ENCODE data around the gene GPANK1.
A peak's percentile ranks its signal among the peaks of the same experiment; 100 is the strongest.

The GPANK1 gene

DNA sequence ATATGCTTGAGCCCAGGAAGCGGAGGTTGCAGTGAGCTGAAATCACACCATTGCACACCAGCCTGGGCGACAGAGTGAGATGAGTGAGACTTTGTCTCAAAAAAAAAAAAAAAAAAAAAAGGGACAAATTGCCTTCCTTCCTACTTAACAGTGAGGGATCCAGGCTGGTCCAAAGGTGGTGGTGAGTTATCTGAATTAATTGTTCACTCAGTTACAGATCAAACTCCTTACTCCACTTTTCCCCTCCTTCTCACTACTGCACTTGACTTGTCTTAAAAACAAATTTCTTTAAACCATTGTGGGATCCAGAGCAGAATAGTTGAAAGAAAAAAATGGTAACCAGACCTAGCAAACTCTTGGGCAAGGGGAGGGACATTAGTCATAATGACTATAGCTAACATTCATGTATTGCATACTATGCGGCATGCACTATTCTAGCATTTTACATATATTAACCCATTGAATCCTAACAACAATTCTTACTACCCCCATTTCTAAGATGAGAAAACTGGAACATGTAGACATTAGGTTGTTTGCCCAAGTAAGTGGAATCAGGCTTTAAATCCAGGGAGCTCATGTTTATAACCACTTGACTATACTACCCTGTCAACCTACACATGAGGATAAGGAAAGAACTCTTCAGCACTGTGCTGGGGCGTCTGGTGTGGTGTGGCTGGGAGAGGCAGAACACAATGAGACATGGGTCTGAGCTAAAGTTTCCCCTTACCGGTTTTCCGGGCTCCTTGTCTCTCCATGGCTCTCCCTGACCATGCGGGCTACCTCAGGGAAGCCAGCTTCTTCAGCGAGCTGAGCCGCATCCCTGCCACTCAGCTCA lies 1.5 kb downstream of the GPANK1 start:
- DNase-seq: no peak
- Histone ChIP-seq H3K36me3 (ENCODE audit: control insufficient read depth, insufficient read depth, low read length) (peaks cover 24% of the 10 kb centered on the region), H3K27me3 (replicated peaks; ENCODE audit: control insufficient read depth, insufficient read depth, low read length, poor library complexity, severe bottlenecking) (no peaks in the 10 kb centered on the region), H3K9me3 (ENCODE audit: control insufficient read depth, low read length) (no peaks in the 10 kb centered on the region), H3K4me1 (ENCODE audit: control insufficient read depth, insufficient read depth, low read length, poor library complexity, severe bottlenecking) (peaks cover 59% of the 10 kb centered on the region), H3K27ac (ENCODE audit: insufficient read depth, low read length, poor library complexity, severe bottlenecking) (peak overlapping the region; percentile 97), H3K4me3 (ENCODE audit: insufficient read depth, low read depth, low read length, poor library complexity, severe bottlenecking) (peak overlapping the region; percentile 92)

DNA sequence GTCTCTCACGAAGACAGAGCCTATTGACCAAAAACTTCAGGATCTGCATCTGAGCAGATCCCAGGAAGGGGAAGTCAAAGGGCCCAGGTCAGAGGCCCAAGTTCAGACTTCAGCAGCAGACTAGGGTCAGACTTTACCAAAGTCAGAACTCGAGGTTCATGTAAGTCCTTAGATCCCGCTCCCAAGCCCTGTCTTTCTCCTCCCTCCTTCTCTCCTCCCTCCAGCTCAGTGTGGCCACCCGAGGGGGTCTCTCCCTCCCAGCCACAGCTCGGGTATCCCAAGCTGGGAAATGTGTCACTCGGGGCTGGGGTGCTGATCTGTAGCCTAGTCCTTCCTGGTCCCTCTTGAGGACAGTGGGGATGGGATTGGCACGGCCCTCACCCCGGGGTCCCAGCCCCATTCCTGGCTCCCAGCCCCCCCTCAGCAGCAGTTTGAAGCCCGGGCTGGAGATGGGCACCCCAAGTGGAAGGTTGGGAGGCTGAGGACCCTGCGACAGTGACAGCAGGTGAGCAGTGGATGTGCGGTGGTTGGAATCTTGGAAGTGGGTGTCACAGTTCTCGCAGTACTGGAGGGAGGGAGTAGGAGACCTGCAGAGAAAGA lies 2.6 kb downstream of the GPANK1 start:
- Histone ChIP-seq H3K27ac (ENCODE audit: insufficient read depth, low read length, poor library complexity, severe bottlenecking) (peak overlapping the region; percentile 12), H3K36me3 (ENCODE audit: control insufficient read depth, insufficient read depth, low read length) (peaks cover 13% of the 10 kb centered on the region), H3K4me1 (ENCODE audit: control insufficient read depth, insufficient read depth, low read length, poor library complexity, severe bottlenecking) (peaks cover 59% of the 10 kb centered on the region), H3K9me3 (ENCODE audit: control insufficient read depth, low read length) (no peaks in the 10 kb centered on the region), H3K4me3 (ENCODE audit: insufficient read depth, low read depth, low read length, poor library complexity, severe bottlenecking) (no peak overlapping the region), H3K27me3 (replicated peaks; ENCODE audit: control insufficient read depth, insufficient read depth, low read length, poor library complexity, severe bottlenecking) (no peaks in the 10 kb centered on the region)
- DNase-seq: no peak

DNA sequence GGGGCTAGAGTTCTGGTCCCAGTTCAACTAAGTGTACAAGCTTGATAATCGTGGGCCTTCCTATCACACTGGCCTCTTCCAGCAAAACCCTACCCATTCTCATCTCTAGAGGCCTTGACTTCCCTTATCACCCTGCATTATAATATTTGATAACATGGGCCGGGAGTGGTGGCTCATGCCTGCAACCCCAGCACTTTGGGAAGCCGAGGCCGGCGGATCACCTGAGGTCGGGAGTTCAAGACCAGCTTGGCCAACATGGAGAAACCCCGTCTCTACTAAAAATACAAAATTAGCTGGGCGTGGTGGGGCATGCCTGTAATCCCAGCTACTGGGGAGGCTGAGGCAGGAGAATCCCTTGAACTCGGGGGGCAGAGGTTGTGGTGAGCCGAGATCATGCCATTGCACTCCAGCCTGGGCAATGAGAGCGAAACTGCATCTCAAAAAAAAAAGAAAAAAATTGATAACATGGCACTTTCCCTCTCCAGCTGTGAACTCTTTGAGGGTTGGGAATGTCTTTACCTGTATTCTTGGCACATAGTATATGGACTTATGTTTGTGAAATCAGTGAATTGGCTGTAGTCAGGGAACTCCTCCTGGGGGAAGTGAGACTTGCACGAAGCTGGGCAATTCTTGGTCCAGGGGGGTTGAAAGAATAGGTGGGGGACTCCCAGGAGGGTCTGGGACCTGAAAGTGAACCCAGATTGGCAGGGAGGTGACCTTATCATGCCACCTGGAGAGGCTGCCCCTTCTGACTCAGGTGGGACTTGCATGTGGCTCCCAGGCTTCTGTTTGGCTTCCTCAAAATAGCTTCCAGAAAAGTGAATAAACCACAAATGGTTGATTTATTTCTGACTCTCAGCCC lies 3.3 kb downstream of the GPANK1 start:
- Histone ChIP-seq H3K4me3 (ENCODE audit: insufficient read depth, low read depth, low read length, poor library complexity, severe bottlenecking) (peak overlapping the region; percentile 82), H3K27me3 (replicated peaks; ENCODE audit: control insufficient read depth, insufficient read depth, low read length, poor library complexity, severe bottlenecking) (no peaks in the 10 kb centered on the region), H3K27ac (ENCODE audit: insufficient read depth, low read length, poor library complexity, severe bottlenecking) (peak overlapping the region; percentile 80), H3K9me3 (ENCODE audit: control insufficient read depth, low read length) (no peaks in the 10 kb centered on the region), H3K36me3 (ENCODE audit: control insufficient read depth, insufficient read depth, low read length) (peaks cover 9% of the 10 kb centered on the region), H3K4me1 (ENCODE audit: control insufficient read depth, insufficient read depth, low read length, poor library complexity, severe bottlenecking) (peaks cover 54% of the 10 kb centered on the region)
- DNase-seq: no peak

DNA sequence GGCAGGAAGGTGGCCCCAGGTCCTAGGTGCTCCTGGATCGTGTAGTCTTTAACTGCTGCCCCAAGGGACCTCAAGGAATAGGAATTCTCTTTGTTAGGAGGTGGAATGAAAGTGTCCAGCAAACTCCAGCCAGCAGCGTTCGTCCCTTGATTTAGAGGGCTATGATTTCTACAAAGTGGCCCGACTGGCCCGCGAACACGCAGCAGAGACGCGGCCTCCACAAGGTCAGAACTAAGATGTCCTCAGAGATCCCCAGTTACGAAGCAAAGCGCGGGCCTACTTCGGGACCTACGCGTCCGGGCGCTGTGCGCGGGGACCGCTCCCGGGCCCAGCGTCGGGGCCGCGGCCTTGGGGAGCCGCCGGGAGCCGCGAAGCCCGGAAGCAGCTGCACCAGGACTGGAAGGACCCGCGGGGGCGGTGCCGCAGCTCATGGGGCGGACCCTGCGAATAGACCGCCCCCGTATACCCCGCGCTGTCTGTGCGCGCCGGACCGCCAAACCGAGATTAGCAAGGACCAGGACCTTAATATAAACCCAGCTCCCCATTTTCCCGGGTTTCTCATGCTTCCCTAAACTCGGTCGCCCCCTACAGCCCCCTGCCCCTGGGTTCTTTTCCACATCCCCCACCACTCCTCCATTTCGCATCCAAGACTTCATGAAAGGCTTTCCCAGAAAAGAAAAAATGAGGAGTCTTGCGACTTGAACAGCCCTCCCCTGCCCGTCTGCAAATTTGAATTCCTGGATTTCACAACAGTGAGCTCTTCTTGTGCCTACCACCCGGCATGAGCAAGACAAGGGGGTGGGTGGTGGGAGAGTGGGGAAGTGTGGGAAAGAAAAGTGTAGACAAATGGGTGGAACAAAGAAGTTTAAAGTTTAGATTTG lies 4.2 kb downstream of the GPANK1 start, which contains the start of gene C6orf47:
C6orf47 (minus strand) TSS at position 398 of the 881 bp plus-strand sequence. CDS start 831 bp downstream, outside the sequence.
- peak within 1 kb of the TSS; percentile 80 for H3K27ac ChIP-seq (ENCODE audit: insufficient read depth, low read length, poor library complexity, severe bottlenecking)
- H3K9me3 ChIP-seq (ENCODE audit: control insufficient read depth, low read length): no peaks in the 10 kb centered on the region
- DNase-seq: peak; percentile 48 to 72 (median 64)
- H3K4me1 ChIP-seq (ENCODE audit: control insufficient read depth, insufficient read depth, low read length, poor library complexity, severe bottlenecking): peaks cover 51% of the 10 kb centered on the region
- no peaks in the 10 kb centered on the region for H3K27me3 ChIP-seq (replicated peaks; ENCODE audit: control insufficient read depth, insufficient read depth, low read length, poor library complexity, severe bottlenecking)
- peak within 1 kb of the TSS; percentile 82 for H3K4me3 ChIP-seq (ENCODE audit: insufficient read depth, low read depth, low read length, poor library complexity, severe bottlenecking)
- peaks cover 9% of the 10 kb centered on the region for H3K36me3 ChIP-seq (ENCODE audit: control insufficient read depth, insufficient read depth, low read length)

DNA sequence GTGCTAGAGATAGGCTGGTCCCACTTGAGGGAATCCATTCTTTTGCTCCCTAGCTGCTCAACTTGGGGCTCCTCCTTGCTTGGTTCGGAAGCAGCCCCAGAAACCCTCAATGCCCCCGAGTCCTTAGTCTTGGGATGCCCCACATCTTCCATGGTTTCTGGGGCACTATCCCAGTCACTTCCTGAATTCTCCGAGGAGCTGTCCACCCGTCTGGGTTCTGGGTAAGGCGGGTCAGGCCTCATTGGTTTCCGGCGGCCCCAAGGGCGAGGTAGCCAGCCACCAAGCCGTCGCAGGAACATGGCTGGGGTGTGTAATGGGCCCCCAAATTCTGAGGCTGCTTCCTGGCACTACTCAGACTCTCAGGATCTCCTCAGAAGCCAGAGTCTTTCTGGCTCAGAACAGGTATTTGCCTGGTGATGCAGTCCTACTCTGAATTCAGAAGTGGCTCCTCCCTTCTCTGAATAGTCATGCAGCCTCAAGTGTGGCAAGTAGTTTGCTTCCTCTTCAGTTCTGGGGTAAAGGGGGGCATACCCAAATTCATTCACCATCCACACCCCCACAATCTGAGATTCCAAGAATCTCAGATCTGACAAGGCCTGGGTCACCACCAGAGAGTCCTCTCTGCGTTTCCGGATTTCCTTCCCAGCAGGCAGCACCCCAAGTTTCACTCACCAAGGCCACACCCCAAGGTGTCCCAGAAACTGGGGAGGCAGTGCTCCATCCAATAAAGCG lies 5.0 kb downstream of the GPANK1 start:
- no peaks in the 10 kb centered on the region for H3K27me3 ChIP-seq (replicated peaks; ENCODE audit: control insufficient read depth, insufficient read depth, low read length, poor library complexity, severe bottlenecking)
- DNase-seq: peak in 1 of 3 donors; percentile 18
- H3K9me3 ChIP-seq (ENCODE audit: control insufficient read depth, low read length): no peaks in the 10 kb centered on the region
- H3K36me3 ChIP-seq (ENCODE audit: control insufficient read depth, insufficient read depth, low read length): peaks cover 9% of the 10 kb centered on the region
- peak overlapping the region; percentile 80 for H3K27ac ChIP-seq (ENCODE audit: insufficient read depth, low read length, poor library complexity, severe bottlenecking)
- H3K4me1 ChIP-seq (ENCODE audit: control insufficient read depth, insufficient read depth, low read length, poor library complexity, severe bottlenecking): peaks cover 50% of the 10 kb centered on the region
- H3K4me3 ChIP-seq (ENCODE audit: insufficient read depth, low read depth, low read length, poor library complexity, severe bottlenecking): peak overlapping the region; percentile 82

DNA sequence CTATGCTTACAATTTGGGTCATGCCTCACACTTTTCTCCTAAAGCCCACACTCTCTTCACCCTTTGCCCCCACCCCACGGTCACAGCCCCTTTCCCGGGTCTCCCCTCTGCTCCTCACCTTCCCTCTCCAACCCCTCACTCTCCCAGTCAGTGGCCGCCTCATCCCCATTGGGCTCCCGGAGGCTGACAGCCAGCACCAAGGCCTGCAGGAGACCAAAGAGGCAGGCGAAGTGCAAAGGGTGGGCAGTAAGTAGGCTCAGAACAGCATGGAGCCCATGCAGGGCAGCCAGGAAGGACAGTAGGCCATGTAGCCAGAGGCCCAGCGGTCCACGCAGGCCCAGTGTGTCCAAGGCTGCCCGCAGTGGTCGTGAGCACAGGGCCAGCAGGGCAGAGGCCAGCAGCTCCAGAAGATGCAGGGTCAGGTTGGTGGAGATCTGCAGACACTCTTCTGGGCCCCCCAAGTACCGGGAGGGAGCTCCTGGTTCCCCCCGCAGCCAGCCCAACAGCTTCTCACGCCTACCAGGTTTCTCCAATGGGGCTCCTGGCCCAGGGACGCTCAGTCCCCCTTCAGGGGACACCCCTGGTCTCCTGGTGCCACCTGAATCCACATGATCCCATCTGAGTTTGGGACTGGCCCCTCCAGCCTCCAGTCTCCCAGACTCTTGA lies 5.7 kb downstream of the GPANK1 start:
- Histone ChIP-seq H3K27me3 (replicated peaks; ENCODE audit: control insufficient read depth, insufficient read depth, low read length, poor library complexity, severe bottlenecking) (no peaks in the 10 kb centered on the region), H3K27ac (ENCODE audit: insufficient read depth, low read length, poor library complexity, severe bottlenecking) (peak overlapping the region; percentile 80), H3K9me3 (ENCODE audit: control insufficient read depth, low read length) (no peaks in the 10 kb centered on the region), H3K4me3 (ENCODE audit: insufficient read depth, low read depth, low read length, poor library complexity, severe bottlenecking) (peak overlapping the region; percentile 82), H3K4me1 (ENCODE audit: control insufficient read depth, insufficient read depth, low read length, poor library complexity, severe bottlenecking) (peaks cover 43% of the 10 kb centered on the region), H3K36me3 (ENCODE audit: control insufficient read depth, insufficient read depth, low read length) (peaks cover 9% of the 10 kb centered on the region)
- no peak for DNase-seq

DNA sequence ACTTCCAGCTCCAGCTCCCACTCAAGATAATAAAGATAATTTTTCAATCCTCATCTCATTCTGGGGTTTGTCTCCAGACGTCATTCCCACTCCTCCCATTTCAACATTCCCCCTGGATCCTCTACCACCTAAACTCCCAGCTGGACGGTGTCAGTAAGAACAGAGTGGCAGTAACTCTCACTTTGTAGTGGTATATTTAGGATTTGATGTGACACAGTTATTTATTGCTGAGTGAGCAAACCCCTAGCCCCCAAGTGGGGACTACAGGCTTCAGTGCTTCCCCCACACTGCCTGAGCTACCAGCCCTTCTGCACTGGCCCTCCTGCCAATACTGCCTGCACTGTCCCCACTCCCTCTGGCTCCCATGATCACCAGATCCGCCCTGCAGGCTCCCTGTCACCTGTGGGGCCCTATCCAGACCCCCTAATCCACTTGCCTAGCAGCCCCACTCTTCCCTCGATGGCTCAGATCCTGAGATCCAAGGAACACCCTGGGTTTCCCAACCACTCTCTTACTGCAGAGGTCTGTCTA lies 6.6 kb downstream of the GPANK1 start:
- H3K27me3 ChIP-seq (replicated peaks; ENCODE audit: control insufficient read depth, insufficient read depth, low read length, poor library complexity, severe bottlenecking): no peaks in the 10 kb centered on the region
- no peak overlapping the region for H3K27ac ChIP-seq (ENCODE audit: insufficient read depth, low read length, poor library complexity, severe bottlenecking)
- no peak overlapping the region for H3K4me3 ChIP-seq (ENCODE audit: insufficient read depth, low read depth, low read length, poor library complexity, severe bottlenecking)
- DNase-seq: no peak
- peaks cover 38% of the 10 kb centered on the region for H3K4me1 ChIP-seq (ENCODE audit: control insufficient read depth, insufficient read depth, low read length, poor library complexity, severe bottlenecking)
- peaks cover 9% of the 10 kb centered on the region for H3K36me3 ChIP-seq (ENCODE audit: control insufficient read depth, insufficient read depth, low read length)
- H3K9me3 ChIP-seq (ENCODE audit: control insufficient read depth, low read length): no peaks in the 10 kb centered on the region

DNA sequence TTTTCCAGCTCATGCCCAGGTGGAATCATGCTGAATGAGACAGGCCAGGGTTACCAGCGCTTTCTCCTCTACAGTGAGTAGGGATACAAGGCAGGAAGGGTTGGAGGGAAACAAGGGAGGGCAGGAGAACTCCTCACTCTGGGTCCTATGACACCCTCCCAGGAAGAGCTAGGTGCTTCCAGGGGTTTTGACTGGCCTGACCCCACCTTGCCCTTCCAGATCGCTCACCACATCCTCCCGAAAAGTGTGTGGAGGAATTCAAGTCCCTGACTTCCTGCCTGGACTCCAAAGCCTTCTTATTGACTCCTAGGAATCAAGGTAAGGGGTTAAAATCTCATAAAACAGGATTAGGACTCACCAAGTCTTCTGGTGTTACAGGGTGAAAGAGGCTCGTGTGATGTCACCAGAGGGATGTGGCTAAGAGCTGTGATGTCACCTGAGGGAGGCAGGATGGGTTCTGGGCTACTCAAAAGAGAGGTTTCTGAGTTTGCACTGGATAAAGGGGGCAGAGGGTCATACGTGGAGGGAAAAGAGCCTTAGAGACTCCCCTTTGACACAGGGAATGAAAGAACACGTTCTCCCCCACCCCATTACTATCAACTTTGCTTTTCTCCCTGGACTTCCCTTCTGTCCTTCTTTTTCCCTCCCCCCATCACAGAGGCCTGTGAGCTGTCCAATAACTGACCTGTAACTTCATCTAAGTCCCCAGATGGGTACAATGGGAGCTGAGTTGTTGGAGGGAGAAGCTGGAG lies 7.2 kb downstream of the GPANK1 start:
- DNase-seq: no peak
- no peak overlapping the region for H3K27ac ChIP-seq (ENCODE audit: insufficient read depth, low read length, poor library complexity, severe bottlenecking)
- H3K4me3 ChIP-seq (ENCODE audit: insufficient read depth, low read depth, low read length, poor library complexity, severe bottlenecking): no peak overlapping the region
- H3K4me1 ChIP-seq (ENCODE audit: control insufficient read depth, insufficient read depth, low read length, poor library complexity, severe bottlenecking): peaks cover 38% of the 10 kb centered on the region
- peaks cover 9% of the 10 kb centered on the region for H3K36me3 ChIP-seq (ENCODE audit: control insufficient read depth, insufficient read depth, low read length)
- no peaks in the 10 kb centered on the region for H3K27me3 ChIP-seq (replicated peaks; ENCODE audit: control insufficient read depth, insufficient read depth, low read length, poor library complexity, severe bottlenecking)
- H3K9me3 ChIP-seq (ENCODE audit: control insufficient read depth, low read length): no peaks in the 10 kb centered on the region

All from effector memory CD4-positive, alpha-beta T cell (primary cell).